Stomach (tissue), 9 donors: ENCODE data around the gene ACAD10. TPM values are rescaled to one million over a fixed set of nuclear protein-coding genes. Genes with fewer than 3 reads are reported as not detected.

Source experiments
- DNase-seq, 2 donors: peaks; one replicate each; pipeline versions ENCODE4 v3.0.0 to v3.0.0-alpha.2; 2013 to 2019
- H3K27ac ChIP-seq, 5 donors: fragments of 200-600 bp in 4 of 5; sonication (generic) in 4 of 5; one replicate each; pipeline ENCODE4 v1.5.1; 2013 to 2019; ENCODE audit warnings: mild to moderate bottlenecking in 1 of 5, moderate library complexity in 1 of 5
- H3K27me3 ChIP-seq, 3 donors: fragments of 200-600 bp; sonication (generic); one replicate each; pipeline ENCODE4 v1.5.1; 2017 to 2019; ENCODE audit warnings: mixed run types in 1 of 3
- H3K36me3 ChIP-seq, 4 donors: fragments of 200-600 bp; sonication (generic); 1 replicate in 3 of 4; 2 replicates in 1 of 4; pipeline ENCODE4 v1.5.1; 2016 to 2019
- H3K4me1 ChIP-seq, 4 donors: fragments of 200-600 bp; sonication (generic); one replicate each; pipeline ENCODE4 v1.5.1; 2016 to 2019
- H3K4me3 ChIP-seq, 4 donors: fragments of 200-600 bp; sonication (generic) in 3 of 4; one replicate each; pipeline ENCODE4 v1.5.1; 2016 to 2019; ENCODE audit warnings: mild to moderate bottlenecking in 1 of 4
- H3K9me3 ChIP-seq, 4 donors: fragments of 200-600 bp; sonication (generic); one replicate each; pipeline ENCODE4 v1.5.1; 2016 to 2019
- CTCF ChIP-seq, 7 experiments: fragments of 450-650 bp in 4 of 7; fragments of 200-600 bp in 3 of 7; sonication (generic) in 3 of 7; IDR thresholded peaks; one replicate each; pipeline ENCODE4 v1.5.1; 2016 to 2019; ENCODE audit warnings: antibody characterized with exemption in 7 of 7, control low read depth in 2 of 7, mild to moderate bottlenecking in 1 of 7
- EP300 ChIP-seq: sonication (generic); formaldehyde crosslinking; IDR thresholded peaks from one replicate; pipeline ENCODE4 v1.6.1; 2017; ENCODE audit warnings: antibody characterized with exemption
- POLR2A ChIP-seq, 4 donors: fragments of 450-650 bp; IDR thresholded peaks; one replicate each; pipeline ENCODE4 v1.6.1; 2016; ENCODE audit warnings: antibody characterized with exemption in 4 of 4, control low read depth in 2 of 4, mild to moderate bottlenecking in 1 of 4, moderate library complexity in 1 of 4
- POLR2AphosphoS5 ChIP-seq, 3 donors: sonication (generic); formaldehyde crosslinking; IDR thresholded peaks; one replicate each; pipeline ENCODE4 v1.6.1; 2016; ENCODE audit warnings: antibody characterized with exemption in 3 of 3
- WGBS, 5 donors: extraction: QIAGEN DNeasy Blood & Tissue Kit in 3 of 5; methylation state at CpG; one replicate each; pipeline versions ENCODE4 v1.1.5 to v1.1.7; 2013 to 2018; 5-methylcytosine and 5-hydroxymethylcytosine counted together
- intact Hi-C: fragments of 100-400 bp; cut with DNase I; formaldehyde crosslinking; loops from one replicate; pipeline ENCODE4 v1.15.1; 2023; ENCODE audit warnings: low total_unique reads
- polyA plus RNA-seq, 3 donors: library from polyadenylated mRNA; stranded (reverse); fragments of 200-250 nt; gene quantifications; one replicate each; pipeline ENCODE4 v1.2.3, GENCODE V29; 2013
- total RNA-seq, 5 donors: library from RNA; depleted of rRNA; stranded (reverse); fragments of >200 nt; gene quantifications; one replicate each; pipeline versions ENCODE4 v1.1.0 to v1.2.3, GENCODE V29; 2014 to 2016
- donor health status: healthy with polysubstance abuse.
- donor health status: Bipolar disorder and iron deficiency.
- donor health status: healthy.

ACAD10 gene
- total and polyA plus RNA-seq, 8 donors, result 9.4 to 128 (median 22.4) TPM

- intact Hi-C loops, result no loop called here
- Histone ChIP-seq H3K9me3 (no peaks in the 10 kb centered on the region), H3K27ac (peak overlapping the region; percentile 90 to 96 (median 94)), H3K36me3 (peaks cover 0 to 23% (median 16%) of the 10 kb centered on the region in 4 donors), H3K27me3 (no peaks in the 10 kb centered on the region), H3K4me3 (peak overlapping the region in 2 of 4 donors; percentile 15 to 28), H3K4me1 (peaks cover 83 to 100% (median 98%) of the 10 kb centered on the region in 4 donors)
- TF ChIP-seq POLR2AphosphoS5 (IDR thresholded peaks at IDR 0.05) (peak; percentile 71 to 90 (median 81)), EP300 (no peak)
- 8 to 17% (median 13%) methylated on average over 15 of the region's 15 CpGs for WGBS, 5 donors
- DNase-seq, result peak; percentile 91 to 95
Observed at GRCh38 chr12:111775205-111776193, 89.6 kb downstream of the ACAD10 start.

DNA sequence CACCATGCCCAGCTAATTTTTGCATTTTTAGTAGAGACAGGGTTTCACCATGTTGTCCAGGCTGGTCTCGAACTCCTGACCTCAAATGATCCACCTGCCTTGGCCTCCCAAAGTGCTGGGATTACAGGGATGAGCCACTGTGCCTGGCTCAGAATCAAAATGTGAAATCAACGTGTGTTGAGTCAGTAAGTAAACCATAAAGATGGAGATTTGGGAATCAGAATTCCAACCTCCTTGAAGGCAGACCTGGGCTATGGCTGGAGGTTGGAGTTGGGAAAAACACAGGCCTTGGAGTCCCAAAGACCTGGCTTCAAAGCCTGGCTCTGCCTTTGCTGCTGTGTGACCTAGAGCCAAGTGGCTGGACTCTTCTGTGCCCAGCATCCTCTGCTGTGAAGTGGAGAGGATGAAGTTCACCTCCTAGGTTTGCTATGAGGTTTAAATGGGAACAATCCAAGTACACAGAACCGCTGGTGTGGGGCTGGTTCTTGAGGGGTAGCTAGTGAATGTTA is 91.0 kb downstream of the ACAD10 start:
- Histone ChIP-seq H3K4me3 (no peak overlapping the region), H3K27ac (peak overlapping the region; percentile 90 to 96 (median 94)), H3K4me1 (peaks cover 78 to 99% (median 87%) of the 10 kb centered on the region in 4 donors), H3K9me3 (peaks cover 0 to 6% (median 2%) of the 10 kb centered on the region in 4 donors), H3K36me3 (peaks cover 6 to 32% (median 29%) of the 10 kb centered on the region in 4 donors), H3K27me3 (no peaks in the 10 kb centered on the region)
- intact Hi-C loops, result no loop called here
- TF ChIP-seq POLR2A (IDR thresholded peaks at IDR 0.05) (no peak), CTCF (IDR thresholded peaks at IDR 0.05) (no peak), EP300 (no peak), POLR2AphosphoS5 (IDR thresholded peaks at IDR 0.05) (peak in 1 of 3 donors; percentile 23)
- DNase-seq, result no peak
- 43 to 66% (median 49%) methylated on average over 3 of the region's 3 CpGs for WGBS, 5 donors

DNA sequence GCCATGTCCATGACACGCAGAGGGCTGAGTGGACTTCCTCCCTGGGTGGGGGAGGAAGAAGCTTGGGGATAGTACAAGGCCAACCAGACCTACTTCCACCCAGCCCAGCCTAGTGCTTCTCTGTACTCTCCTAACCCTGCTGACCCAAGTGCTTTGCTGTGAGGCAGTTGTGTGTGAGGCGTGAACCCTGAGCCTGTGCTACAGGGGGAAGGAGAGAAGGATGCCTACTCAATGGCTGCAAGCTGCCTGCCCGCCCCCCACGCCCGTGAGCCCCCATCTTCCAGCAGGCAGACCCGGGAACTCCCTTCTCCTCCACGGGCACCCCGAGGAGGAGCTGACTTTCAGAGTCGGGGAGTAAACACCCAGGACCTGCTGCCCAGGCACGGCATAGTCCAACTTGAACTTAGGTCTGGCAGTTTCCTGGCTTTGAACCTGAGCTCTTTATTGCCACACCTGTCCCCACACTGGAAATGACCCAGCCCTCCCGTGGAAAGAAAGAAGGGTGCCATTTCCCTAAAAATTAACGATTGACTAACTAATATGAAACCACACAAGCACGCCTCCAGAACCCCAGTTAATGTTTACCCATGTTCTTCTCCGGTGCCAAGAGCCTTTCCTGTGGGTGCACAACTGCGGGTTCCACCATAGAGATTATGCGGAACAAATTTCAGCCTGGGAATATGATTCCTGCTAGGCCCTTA is 91.6 kb downstream of the ACAD10 start:
- H3K4me1 ChIP-seq, result peaks cover 73 to 99% (median 81%) of the 10 kb centered on the region in 4 donors
- H3K36me3 ChIP-seq, result peaks cover 6 to 38% (median 35%) of the 10 kb centered on the region in 4 donors
- H3K4me3 ChIP-seq, result no peak overlapping the region
- DNase-seq, result peak; percentile 73 to 87
- 25 to 45% (median 30%) methylated on average over 15 to 16 of the region's 16 CpGs for WGBS, 5 donors
- H3K27ac ChIP-seq, result peak overlapping the region; percentile 90 to 96 (median 94)
- H3K9me3 ChIP-seq, result peaks cover 0 to 6% (median 2%) of the 10 kb centered on the region in 4 donors
- intact Hi-C loops, result no loop called here
- H3K27me3 ChIP-seq, result no peaks in the 10 kb centered on the region
- TF ChIP-seq POLR2AphosphoS5 (IDR thresholded peaks at IDR 0.05) (peak in 2 of 3 donors; percentile 57 to 68), CTCF (IDR thresholded peaks at IDR 0.05) (no peak)

DNA sequence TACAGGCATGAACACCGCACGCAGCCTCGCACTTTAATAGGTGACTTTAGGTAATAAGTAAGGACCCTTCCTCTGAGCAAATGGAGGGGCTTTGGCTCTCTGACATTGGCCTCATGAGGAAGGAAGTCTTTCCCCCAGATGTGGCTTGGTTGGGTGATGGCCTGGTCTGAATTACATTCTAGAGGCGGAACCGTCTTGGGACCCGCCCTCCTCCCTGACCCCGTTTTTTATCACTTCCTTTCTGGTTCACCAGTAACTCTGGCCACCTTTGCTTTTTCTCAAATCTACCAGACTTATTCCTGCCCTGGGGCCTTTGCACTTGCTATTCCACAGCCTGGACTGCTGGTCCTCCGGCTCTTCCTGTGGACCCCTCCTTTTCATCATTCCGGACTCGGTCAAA is 94.3 kb downstream of the ACAD10 start:
- peaks cover 54 to 98% (median 59%) of the 10 kb centered on the region in 4 donors for H3K4me1 ChIP-seq
- peaks cover 32 to 65% (median 62%) of the 10 kb centered on the region in 4 donors for H3K36me3 ChIP-seq
- H3K27me3 ChIP-seq, result no peaks in the 10 kb centered on the region
- no peak for TF ChIP-seq CTCF (IDR thresholded peaks at IDR 0.05)
- TF ChIP-seq POLR2AphosphoS5 (IDR thresholded peaks at IDR 0.05), result no peak
- no peak for TF ChIP-seq EP300
- no peak for TF ChIP-seq POLR2A (IDR thresholded peaks at IDR 0.05)
- no peak overlapping the region for H3K4me3 ChIP-seq
- WGBS, 5 donors, result 85 to 88% (median 86%) methylated on average over 10 of the region's 10 CpGs
- peak overlapping the region; percentile 16 to 96 (median 93) for H3K27ac ChIP-seq
- peaks cover 0 to 6% (median 2%) of the 10 kb centered on the region in 4 donors for H3K9me3 ChIP-seq
- intact Hi-C loops, result no loop called here
- no peak for DNase-seq
